Activated T-helper 1 cell treated with Interleukin-2 at 50 U/mL for 16 hours (primary cell): ENCODE data around the gene TMEM238L.

ENCODE experiments used
- DNase-seq: peaks from one replicate; pipeline ENCODE4 v3.0.0-alpha.2; 2020; ENCODE audit warnings: low read depth

The TMEM238L gene

DNA sequence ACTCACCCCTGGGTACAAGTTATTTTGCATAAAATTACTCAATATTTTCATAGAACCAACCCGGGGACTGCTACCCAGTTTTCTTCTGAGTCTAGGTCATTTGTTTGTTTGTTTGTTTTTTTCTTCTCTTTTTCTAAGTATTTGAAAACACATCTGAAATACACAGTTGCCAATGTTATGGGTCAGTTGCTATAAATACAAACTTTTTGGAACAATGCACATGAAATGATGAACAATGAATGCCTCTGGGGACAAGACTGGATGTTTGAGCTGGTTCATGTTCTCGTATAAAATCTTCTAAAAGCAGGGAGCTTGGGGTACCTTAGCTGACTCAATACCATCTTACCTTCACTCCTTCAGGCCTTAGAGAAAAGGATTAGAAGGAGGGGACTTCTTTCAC lies 30.5 kb downstream of the TMEM238L start:
- DNase-seq: no peak

- DNase-seq: no peak
Measured at GRCh38 chr17:10772425-10773380, 31.2 kb downstream of the TMEM238L start.

- no peak for DNase-seq
Measured at GRCh38 chr17:10771148-10771547, 32.8 kb downstream of the TMEM238L start.

DNA sequence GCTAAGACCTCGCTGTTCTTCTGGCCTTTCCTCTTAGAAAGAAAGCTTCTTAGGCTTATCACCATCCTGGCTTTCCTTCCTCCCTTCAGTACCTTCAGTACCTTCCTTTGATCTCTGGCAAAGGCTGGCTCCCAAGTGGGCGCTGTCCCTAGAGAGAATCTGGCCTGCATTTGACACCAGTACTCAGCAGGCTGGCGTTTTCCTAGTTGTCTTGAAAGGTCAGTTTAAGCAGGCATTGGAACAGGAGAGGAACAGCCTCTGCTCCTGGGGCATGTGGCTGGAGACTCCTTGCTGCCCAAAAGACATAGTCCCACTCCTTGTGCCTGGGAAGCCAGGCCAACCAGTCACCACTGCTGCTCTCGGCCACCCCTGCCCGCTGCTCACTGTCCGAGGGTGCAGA lies 34.1 kb downstream of the TMEM238L start:
- no peak for DNase-seq

- no peak for DNase-seq
Measured at GRCh38 chr17:10768750-10769251, 35.1 kb downstream of the TMEM238L start.

DNA sequence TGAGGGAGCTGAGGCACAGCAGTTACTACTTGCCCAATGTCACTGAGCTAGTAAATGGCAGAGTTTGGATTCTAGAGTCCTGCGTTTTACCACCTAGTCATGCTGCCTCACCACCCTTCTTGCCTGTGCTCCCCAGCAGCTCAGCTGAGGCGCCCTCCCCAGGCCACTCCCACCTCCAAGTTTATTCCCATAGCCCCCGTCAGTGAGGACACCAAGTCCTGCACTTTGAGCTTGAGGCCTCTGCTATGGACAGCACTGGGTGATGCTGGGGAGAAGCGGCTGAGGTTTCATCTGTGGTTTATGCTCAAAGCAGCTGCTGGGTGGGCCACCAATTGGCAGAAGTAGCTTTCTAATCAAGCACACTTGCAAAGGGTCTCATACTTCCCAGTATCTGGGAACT lies 36.7 kb downstream of the TMEM238L start:
- no peak for DNase-seq

DNA sequence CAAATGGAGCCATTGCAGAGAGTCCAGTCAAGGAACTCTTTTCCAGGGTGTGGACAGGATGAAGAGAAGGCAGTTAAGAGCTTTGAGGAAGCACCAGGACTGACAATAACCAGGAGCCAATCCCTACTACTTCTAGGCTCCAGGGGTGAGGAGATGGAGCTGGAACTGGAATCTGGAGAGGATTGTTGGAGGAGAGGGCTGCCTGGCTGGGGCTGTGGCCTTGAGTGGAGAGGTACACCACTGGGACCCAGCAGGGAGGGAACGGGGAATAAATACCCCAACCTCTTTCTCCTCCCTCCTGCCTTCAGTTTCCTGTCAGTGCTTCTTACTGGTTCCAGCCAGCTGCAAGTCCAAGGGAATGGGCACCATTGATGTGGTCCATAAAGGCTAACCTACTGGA lies 41.9 kb downstream of the TMEM238L start:
- DNase-seq: no peak

GRCh38 chr17:10761281-10761680 lies 42.6 kb downstream of the TMEM238L start:
- no peak for DNase-seq

DNA sequence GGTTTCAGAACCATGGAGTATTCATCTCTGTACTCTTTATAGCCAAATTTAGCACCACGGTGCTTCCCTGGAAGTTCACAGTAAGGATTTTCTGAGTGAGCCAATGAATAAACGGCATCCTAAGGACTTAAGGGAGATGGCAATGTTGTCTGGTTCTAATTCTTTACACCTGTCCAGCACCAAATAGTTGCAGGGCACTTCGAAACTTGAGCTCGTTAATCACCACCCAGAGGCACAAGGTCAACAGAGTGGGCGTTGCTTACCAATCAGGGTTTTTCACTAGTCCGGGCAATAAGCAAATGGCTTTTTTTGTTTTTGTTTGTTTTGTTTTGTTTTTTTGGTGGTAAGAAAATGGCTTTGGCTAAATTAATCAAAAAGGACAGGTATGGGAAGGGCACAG lies 45.8 kb downstream of the TMEM238L start:
- no peak for DNase-seq

GRCh38 chr17:10757647-10758046 lies 46.3 kb downstream of the TMEM238L start:
- DNase-seq: no peak

- DNase-seq: no peak
Measured at GRCh38 chr17:10757067-10757466, 46.8 kb downstream of the TMEM238L start.

DNA sequence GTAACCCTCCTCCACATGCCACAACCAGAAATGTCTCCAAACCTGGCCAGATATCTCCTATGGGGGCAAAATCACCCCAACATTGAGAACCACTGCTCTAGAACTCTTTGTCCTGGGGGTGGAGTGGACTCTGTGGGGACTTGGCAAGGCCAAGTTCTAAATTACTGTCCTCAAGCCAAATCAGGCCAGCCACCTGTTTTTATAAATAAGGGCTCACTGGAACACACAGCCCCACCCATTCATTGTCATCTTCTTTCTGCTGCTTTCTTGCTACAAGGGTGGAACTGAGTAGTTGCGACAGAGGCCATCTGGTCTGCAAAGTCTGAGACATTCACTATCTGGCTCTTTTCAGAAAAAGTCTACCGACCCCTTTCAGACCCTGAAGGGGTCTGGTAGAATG lies 47.3 kb downstream of the TMEM238L start:
- no peak for DNase-seq

DNA sequence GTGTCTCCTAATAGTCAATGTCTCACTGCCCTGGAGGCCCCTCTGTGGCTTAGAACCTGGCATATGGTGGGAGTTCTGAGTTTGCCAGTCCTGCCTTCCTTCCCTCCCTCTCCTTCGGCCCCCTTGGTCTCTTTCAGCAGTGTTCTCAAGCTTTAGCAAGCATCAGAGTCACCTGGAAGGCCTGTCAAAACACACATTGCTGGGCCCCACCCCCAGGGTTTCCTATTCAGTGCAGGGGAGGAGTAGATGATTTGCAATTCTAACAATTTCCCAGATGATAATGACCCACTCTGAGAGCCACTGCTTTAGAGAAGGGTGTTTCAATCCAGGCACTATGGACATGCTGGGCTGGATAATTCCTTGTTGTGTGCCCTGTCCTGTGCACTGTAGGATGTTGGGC lies 47.7 kb downstream of the TMEM238L start:
- DNase-seq: no peak

DNA sequence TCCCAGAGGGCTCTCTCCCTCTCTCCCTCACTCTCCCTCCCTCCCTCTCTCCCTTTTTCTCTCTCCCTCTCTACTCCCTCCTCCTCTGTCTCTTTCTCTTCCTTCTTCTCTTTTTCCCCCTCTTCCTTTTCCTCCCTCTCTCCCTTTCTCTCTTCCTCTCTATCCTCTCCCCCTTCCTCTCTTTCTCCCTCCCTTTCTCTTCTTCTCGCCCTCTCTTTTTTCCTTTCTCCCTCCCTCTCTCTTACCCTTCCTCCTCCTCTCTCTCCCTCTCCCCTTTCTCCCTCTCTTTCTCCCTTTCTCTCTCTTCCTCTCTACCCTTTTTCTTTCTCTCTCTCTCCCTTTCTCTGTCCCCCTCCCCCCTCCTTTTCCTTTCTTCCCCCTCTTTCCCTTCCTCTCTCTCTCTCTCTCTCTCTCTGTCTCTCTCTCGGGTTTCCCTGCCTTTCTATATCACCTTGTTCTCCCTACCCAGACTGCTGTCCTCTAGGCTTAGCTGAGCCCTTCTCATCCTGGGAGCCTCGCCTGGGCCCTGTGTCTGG lies 48.2 kb downstream of the TMEM238L start:
- DNase-seq: no peak

DNA sequence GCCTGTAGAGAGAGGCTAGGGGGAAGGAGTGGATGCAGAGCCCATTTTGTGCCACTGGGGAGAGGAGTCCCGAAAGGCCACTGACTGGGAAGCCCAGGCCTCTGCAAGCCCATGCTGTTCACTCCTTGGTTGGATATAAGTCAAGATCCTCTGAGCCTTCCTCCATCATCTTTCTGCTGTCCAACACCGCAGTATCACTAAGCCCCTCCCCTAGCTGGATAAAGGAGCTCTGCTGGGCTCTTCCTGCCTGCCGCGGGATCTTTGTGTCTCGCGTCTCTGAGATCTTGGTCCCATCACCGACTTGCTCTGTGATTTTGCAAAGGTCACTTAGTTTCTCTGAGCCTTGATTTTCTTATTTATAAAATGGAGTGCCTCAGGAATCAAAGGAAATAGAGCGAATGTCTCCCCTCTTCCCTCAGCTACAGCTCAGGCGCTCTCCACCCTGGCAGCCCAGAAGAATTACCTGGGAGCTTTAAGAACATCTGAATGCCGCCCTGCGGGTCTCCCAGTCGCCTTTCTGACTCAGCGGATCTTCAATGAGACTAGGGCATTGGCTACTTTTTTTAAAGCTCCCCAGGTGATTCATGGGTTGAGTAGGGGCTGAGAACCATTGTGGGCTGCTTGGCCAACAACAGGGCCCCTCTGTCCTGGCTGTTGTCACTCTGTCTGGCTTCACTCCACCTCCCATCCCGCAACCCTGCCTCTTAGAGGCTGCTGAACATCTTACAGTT lies 48.9 kb downstream of the TMEM238L start:
- no peak for DNase-seq

- no peak for DNase-seq
Measured at GRCh38 chr17:10754109-10754508, 49.8 kb downstream of the TMEM238L start.

DNA sequence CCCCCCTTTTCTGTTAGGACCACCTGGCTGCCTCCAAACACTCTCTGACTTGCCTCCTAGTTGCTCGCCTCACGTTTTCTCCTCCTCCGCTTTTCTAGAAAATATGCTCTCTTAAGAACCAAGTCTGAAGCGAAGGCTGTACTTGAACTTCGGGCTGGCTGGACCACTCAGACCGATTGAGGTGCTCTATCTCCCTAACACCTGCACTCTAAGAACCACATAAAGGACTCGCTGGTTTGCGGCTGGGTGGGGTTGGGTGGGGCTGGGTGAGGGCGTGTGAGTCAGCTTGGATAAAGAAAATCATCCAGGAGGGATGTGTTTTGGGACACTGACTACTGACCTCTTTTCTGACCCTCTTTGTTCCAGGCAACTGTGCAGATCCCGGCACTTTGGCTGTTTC lies 51.2 kb downstream of the TMEM238L start:
- no peak for DNase-seq

GRCh38 chr17:10751563-10751962 lies 52.3 kb downstream of the TMEM238L start:
- no peak for DNase-seq

DNA sequence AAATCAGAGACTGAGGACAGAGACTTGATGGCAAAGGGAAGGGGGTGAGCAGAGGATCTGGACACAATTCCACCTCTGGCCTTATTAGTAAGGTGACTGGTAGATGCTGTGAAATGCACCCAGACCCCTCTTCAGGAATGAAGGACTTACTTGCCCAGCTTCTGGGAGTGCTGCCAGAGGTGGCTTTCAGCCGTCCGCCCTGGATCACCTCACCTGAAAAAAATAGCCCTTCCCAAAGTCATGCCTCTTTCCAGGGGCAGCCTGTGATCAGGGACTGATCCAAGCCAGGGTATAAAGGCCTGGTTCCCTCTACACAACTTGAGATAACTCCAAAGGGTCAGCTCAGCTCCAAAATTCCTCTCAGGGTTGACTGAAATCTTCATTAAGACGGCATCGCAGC lies 53.7 kb downstream of the TMEM238L start:
- no peak for DNase-seq

GRCh38 chr17:10748531-10749181 lies 55.2 kb downstream of the TMEM238L start:
- DNase-seq: no peak

GRCh38 chr17:10745231-10745630 lies 58.7 kb downstream of the TMEM238L start:
- no peak for DNase-seq
